GM18507 (cell line): Measurements from ENCODE around the gene IRX2.

Experiments
- DNase-seq: peaks from one replicate; pipeline ENCODE4 v3.0.0; 2011; ENCODE audit warnings: low read depth; ENCODE audit not compliant: insufficient read length; ENCODE audit errors: extremely low spot score
- FAIRE-seq: peaks from 2 replicates; lab custom pipeline; 2011; peaks lifted over from hg19 to GRCh38; lab: Jason Lieb, UNC

Gene IRX2

GRCh38 chr5:2724831-2725230, 26.6 kb downstream of the IRX2 start:
- DNase-seq: no peak
- no peak for FAIRE-seq

- FAIRE-seq (no peak), DNase-seq (no peak)
These were observed 27.4 kb downstream of the IRX2 start for GRCh38 chr5:2724031-2724581.

- DNase-seq (no peak), FAIRE-seq (no peak)
These were observed 28.6 kb downstream of the IRX2 start for GRCh38 chr5:2722901-2723300.

GRCh38 chr5:2721385-2722138, 29.9 kb downstream of the IRX2 start:
- FAIRE-seq: no peak
- DNase-seq: no peak

GRCh38 chr5:2719332-2719731, 32.1 kb downstream of the IRX2 start:
- FAIRE-seq (no peak), DNase-seq (no peak)

- FAIRE-seq: no peak
These were observed 33.4 kb downstream of the IRX2 start for GRCh38 chr5:2718115-2718514.

GRCh38 chr5:2715856-2716255, 35.6 kb downstream of the IRX2 start:
- FAIRE-seq: no peak
- DNase-seq: no peak

More at GRCh38 chr5:2718115-2718514, 33.4 kb downstream of the IRX2 start:
- DNase-seq: no peak

GRCh38 chr5:2714805-2715204, 36.7 kb downstream of the IRX2 start:
- no peak for FAIRE-seq

GRCh38 chr5:2714026-2714425, 37.5 kb downstream of the IRX2 start:
- no peak for FAIRE-seq

More at GRCh38 chr5:2714805-2715204, 36.7 kb downstream of the IRX2 start:
- DNase-seq: no peak

GRCh38 chr5:2711446-2712425, 39.7 kb downstream of the IRX2 start:
- FAIRE-seq: no peak

More at GRCh38 chr5:2714026-2714425, 37.5 kb downstream of the IRX2 start:
- no peak for DNase-seq

GRCh38 chr5:2710910-2711309, 40.6 kb downstream of the IRX2 start:
- DNase-seq (no peak), FAIRE-seq (no peak)

More at GRCh38 chr5:2711446-2712425, 39.7 kb downstream of the IRX2 start:
- no peak for DNase-seq

GRCh38 chr5:2709976-2710689, 41.3 kb downstream of the IRX2 start:
- FAIRE-seq (no peak), DNase-seq (no peak)

GRCh38 chr5:2708751-2709150, 42.7 kb downstream of the IRX2 start:
- DNase-seq (no peak), FAIRE-seq (no peak)

GRCh38 chr5:2708132-2708531, 43.3 kb downstream of the IRX2 start:
- no peak for FAIRE-seq
- no peak for DNase-seq

- DNase-seq (no peak), FAIRE-seq (no peak)
These were observed 45.6 kb downstream of the IRX2 start for GRCh38 chr5:2705861-2706260.

GRCh38 chr5:2704806-2705645, 46.5 kb downstream of the IRX2 start:
- no peak for FAIRE-seq
- DNase-seq: no peak

- no peak for FAIRE-seq
These were observed 47.4 kb downstream of the IRX2 start for GRCh38 chr5:2704111-2704510.

GRCh38 chr5:2703615-2704014, 47.9 kb downstream of the IRX2 start:
- FAIRE-seq: no peak
- no peak for DNase-seq

More at GRCh38 chr5:2704111-2704510, 47.4 kb downstream of the IRX2 start:
- DNase-seq: no peak

- FAIRE-seq (no peak), DNase-seq (no peak)
These were observed 48.4 kb downstream of the IRX2 start for GRCh38 chr5:2703041-2703440.
